ENCODE data around the gene ST3GAL4. TPM values are rescaled to one million over a fixed set of nuclear protein-coding genes. Genes with fewer than 3 reads are reported as not detected.

The ST3GAL4 gene
- total and polyA plus RNA-seq, 2 of the 8 experiments (the other 6 are each of a cell fraction or from before 2014, with no cell fraction given): 15.6 to 20.0 TPM

DNA sequence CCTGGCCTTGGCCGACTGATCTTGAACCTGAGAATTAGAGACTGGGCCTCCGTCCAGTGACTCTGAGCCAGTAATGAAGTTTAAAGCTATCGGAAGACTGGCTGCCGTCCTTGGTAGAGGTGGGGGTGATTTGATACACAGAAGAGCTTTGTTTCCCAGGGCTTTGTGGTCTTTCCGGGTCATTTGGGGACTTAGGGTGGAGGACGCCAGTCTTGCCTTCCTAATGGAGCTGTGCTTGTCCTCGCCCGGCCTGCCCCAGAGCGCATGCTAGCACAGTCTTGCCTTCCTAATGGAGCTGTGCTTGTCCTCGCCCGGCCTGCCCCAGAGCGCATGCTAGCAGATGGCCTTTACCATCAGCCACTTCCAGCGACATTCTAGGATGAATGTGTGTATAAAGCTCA is 65.8 kb downstream of the ST3GAL4 start:
- no peak overlapping the region for H4K91ac ChIP-seq (replicated peaks; ENCODE audit: insufficient read length, low read length)
- H2BK12ac ChIP-seq (ENCODE audit: low read depth, low read length): no peak overlapping the region
- no peaks in the 10 kb centered on the region for H3K79me1 ChIP-seq (ENCODE audit: low read depth, low read length)
- no peak for TF ChIP-seq NRF1 (IDR thresholded peaks at IDR 0.05; ENCODE audit: low read depth, low read length)
- TF ChIP-seq BCL11A (IDR thresholded peaks at IDR 0.05; ENCODE audit: low read depth in 2 of 2, low read length in 2 of 2): no peak
- TF ChIP-seq TEAD4 (IDR thresholded peaks at IDR 0.05; ENCODE audit: low read depth, low read length): no peak
- no peak for TF ChIP-seq SUZ12 (IDR thresholded peaks at IDR 0.05; ENCODE audit: low read length)
- no peaks in the 10 kb centered on the region for H3K23me2 ChIP-seq (ENCODE audit: low read depth, low read length)
- no peak overlapping the region for H3K4me2 ChIP-seq (ENCODE audit: insufficient read depth in 1 of 2, low read depth in 2 of 2, low read length in 2 of 2)
- no peak overlapping the region for H2AK5ac ChIP-seq (ENCODE audit: low read depth, low read length)
- no peak overlapping the region for H3K27ac ChIP-seq (ENCODE audit: low read depth, low read length)
- no peak overlapping the region for H2BK15ac ChIP-seq (ENCODE audit: low read length)
- H3K4me1 ChIP-seq (replicated peaks in 1 of 4; ENCODE audit: control insufficient read depth in 3 of 4, insufficient read depth in 4 of 4, low read length in 3 of 4): no peaks in the 10 kb centered on the region; a peak in 2 of 7 replicates
- H3K9ac ChIP-seq (replicated peaks in 1 of 4; ENCODE audit: extremely low read depth in 1 of 4, low read depth in 3 of 4, low read length in 3 of 4): no peak overlapping the region
- H3K79me2 ChIP-seq (ENCODE audit: control insufficient read depth in 1 of 2, insufficient read depth in 2 of 2, low read length in 2 of 2): no peaks in the 10 kb centered on the region
- no peaks in the 10 kb centered on the region for H4K20me1 ChIP-seq (replicated peaks in 1 of 2; ENCODE audit: control insufficient read depth in 1 of 2, insufficient read depth in 2 of 2, low read length in 2 of 2)
- H3K9me3 ChIP-seq (ENCODE audit: insufficient read depth in 2 of 2, low read depth in 1 of 2, low read length in 1 of 2): no peaks in the 10 kb centered on the region
- CTCF ChIA-PET (ENCODE audit: partially characterized antibody): interaction anchor here (0.8 to 4.8 kb wide), 7 partner anchors 10 to 111 kb away, joined by 3 to 20 read pairs (median 4); no protein-coding TSS in a partner anchor
- no peak for FAIRE-seq
- no peak overlapping the region for H2BK120ac ChIP-seq (replicated peaks; ENCODE audit: low read depth, low read length)
- no peak overlapping the region for H3K18ac ChIP-seq (ENCODE audit: extremely low read depth, low read length)
- no peak overlapping the region for H4K5ac ChIP-seq (ENCODE audit: insufficient read length, low read depth, low read length)
- H3K23ac ChIP-seq (ENCODE audit: insufficient read length): no peak overlapping the region
- no peak overlapping the region for H3K4me3 ChIP-seq (ENCODE audit: extremely low read depth in 1 of 4, insufficient read depth in 2 of 4, low read depth in 3 of 4, low read length in 4 of 4)
- H3K4ac ChIP-seq (replicated peaks; ENCODE audit: insufficient read length, low read depth, low read length): no peak overlapping the region
- no peaks in the 10 kb centered on the region for H3K27me3 ChIP-seq (replicated peaks in 1 of 4; ENCODE audit: control insufficient read depth in 3 of 4, extremely low read depth in 1 of 4, insufficient read depth in 3 of 4, low read length in 3 of 4)
- no peak overlapping the region for H2BK20ac ChIP-seq (ENCODE audit: low read length)
- H2AFZ ChIP-seq (ENCODE audit: low read length): no peak overlapping the region
- POLR2A ChIA-PET (ENCODE audit: partially characterized antibody): interaction anchor here (0.7 to 1.2 kb wide), 2 partner anchors 18 to 1095 kb away, joined by 3 to 4 read pairs; no protein-coding TSS in a partner anchor
- WGBS, 2 experiments (ENCODE audit: extremely low coverage in 1 of 2, insufficient coverage in 1 of 2, insufficient read length in 1 of 2, insufficient replicate concordance in 2 of 2, low coverage in 1 of 2, low lambda C conversion rate in 2 of 2, missing lambda C conversion rate in 1 of 2): 93% methylated on average over 13 of the region's 13 CpGs; no CpG with 5 or more reads in 1 of the 2 experiments
- no peak overlapping the region for H3K14ac ChIP-seq (ENCODE audit: insufficient read length)
- H4K8ac ChIP-seq (ENCODE audit: extremely low read depth, insufficient read depth, low read length): no peak overlapping the region
- no peak overlapping the region for H3K56ac ChIP-seq (replicated peaks; ENCODE audit: insufficient read length, low read depth, low read length)
- no peak for DNase-seq (ENCODE audit: low read depth in 1 of 2, low spot score in 2 of 2)
- H3K36me3 ChIP-seq (ENCODE audit: control insufficient read depth in 2 of 4, insufficient read depth in 4 of 4, low read length in 3 of 4): no peaks in the 10 kb centered on the region
- H2BK5ac ChIP-seq (ENCODE audit: low read depth, low read length): no peak overlapping the region
